GM18526 (cell line): ENCODE data around the gene NRP2.

Experiments used
- POLR2A ChIP-seq: IDR thresholded peaks from 3 replicates; pipeline ENCODE4 v1.6.1; 2011; ENCODE audit not compliant: insufficient read length; ENCODE audit errors: extremely low read depth

NRP2 gene

GRCh38 chr2:205728366-205728765 lies 46.1 kb downstream of the NRP2 start:
- TF ChIP-seq POLR2A, result no peak

DNA sequence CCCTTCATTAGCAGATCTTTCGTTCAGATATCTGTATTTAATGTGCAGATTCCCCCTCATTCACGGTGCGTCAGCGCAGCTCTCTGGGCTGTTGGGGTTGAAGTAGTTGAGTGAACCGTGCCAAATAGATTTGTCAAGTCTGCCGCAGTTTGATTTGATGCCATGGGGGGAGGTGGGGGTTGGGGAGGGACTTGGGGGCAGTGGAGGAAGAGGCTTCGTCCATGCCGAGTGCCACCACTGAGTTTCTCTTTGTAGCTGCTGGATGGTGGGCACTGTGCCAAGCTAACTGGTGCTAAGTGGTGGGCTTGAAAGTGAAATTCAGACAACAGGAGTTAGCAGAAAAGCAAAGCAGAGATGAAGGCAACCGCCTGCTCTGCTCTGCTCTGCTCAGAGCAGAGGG lies 47.9 kb downstream of the NRP2 start:
- TF ChIP-seq POLR2A, result no peak

- TF ChIP-seq POLR2A, result no peak
Observed at GRCh38 chr2:205730701-205731582, 48.6 kb downstream of the NRP2 start.

DNA sequence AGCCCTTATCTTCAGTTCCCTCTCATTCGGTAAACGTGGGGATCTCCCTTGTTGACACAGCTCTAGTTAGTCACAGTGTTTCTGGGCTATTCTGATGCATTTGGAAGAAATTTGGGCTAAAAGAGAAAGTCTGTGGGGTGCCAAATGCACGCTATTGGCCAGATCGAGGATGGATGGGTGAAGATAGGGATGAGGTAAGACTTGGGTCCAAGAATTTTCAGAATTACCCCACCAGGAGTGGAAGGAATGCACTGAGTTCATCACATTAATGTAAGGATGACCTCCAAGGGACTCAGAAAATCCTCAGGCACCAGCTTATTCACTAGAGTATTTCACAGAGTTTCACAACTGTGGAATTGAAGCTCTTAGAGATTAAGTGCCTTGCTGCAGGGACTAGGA lies 49.3 kb downstream of the NRP2 start:
- no peak for TF ChIP-seq POLR2A

GRCh38 chr2:205732314-205732713 lies 50.0 kb downstream of the NRP2 start:
- no peak for TF ChIP-seq POLR2A

GRCh38 chr2:205733082-205733481 lies 50.8 kb downstream of the NRP2 start:
- TF ChIP-seq POLR2A, result no peak

DNA sequence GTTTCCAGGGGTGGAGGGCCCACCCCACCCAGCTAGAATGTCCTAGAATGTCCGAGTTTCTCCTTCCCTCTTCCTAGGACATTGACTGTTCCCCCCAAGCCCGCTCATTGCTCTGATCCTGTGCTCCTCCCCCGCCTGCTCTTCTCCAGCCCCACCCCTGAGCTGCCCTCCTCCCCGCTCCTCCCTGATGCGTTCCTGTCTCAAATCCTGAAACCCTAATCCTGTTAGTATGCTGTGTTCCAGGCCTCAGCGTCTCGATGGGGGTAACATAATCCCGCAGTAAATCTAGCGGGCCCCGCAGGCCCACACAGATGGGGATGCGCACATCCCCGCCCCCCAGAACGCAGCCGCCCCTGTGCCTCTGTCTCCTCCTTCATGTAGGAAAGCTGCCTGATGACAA lies 51.3 kb downstream of the NRP2 start:
- no peak for TF ChIP-seq POLR2A

DNA sequence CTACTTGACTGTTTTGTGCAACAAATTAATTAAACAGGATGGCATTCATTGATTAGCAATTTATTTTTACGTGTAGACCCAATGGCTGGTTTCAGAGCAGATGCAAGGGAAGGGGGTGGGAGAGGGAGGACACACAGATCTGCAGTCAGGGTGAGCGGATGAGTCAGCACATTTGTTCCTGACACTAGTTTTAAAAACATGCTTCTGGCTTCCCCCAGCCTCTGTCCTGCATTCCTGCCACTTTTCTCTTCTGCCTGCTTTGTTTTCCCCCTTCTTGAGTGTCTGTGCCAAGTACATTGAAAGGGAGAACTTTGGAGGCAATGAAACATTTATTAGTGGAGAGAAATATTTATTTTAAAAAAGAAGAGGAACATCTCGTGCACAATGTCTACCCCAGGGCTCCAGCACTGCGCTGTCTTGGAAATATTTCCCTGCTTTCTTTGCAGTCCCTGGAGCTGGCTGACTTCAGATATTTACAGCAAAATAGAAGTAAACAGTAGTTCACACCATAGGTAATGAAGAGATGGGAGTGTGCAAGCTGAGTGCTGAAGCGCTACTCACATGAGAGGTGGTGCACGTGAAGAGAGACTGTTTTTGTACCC lies 52.2 kb downstream of the NRP2 start:
- no peak for TF ChIP-seq POLR2A

DNA sequence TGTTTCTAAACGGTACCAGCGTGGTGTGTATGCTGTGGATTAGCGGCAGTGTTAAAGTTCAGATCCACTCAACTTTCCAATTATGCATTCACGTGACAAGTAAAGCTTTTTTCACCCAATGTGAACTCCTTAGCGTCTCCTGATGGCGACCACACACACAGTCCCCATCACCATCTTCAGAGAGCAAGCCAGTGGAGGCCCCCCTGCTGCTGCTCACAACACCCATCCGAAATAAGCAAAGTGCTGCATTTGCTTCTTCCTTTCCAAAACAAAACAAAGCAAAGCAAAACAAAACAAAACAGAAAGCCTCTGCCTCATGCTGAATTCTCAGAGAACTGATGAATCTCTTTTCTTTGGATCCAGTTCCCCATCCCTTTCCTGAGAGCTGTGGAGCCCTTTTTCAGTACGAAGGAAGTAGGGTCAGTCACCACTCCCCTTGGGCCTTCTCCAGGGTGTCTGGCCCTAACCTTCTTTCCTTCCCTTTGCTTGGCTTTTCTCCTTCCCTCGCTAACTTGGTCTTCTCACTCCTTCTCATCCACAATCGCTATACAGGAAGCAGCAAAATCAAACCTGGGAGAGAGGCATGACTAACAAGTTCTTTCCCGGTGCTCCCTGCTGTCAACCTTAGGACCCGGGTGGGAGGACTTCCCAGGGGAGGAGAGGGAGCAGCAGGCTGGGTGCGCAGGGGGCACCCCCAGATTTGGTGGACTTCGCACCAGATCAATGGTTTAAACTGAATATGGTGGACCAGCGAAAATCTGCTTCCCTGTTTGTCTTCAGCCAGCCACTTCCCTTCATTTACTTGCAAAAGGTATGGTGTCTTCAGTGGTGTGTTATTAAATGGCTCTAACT lies 56.0 kb downstream of the NRP2 start:
- no peak for TF ChIP-seq POLR2A

- TF ChIP-seq POLR2A, result no peak
Observed at GRCh38 chr2:205739620-205740019, 57.3 kb downstream of the NRP2 start.

DNA sequence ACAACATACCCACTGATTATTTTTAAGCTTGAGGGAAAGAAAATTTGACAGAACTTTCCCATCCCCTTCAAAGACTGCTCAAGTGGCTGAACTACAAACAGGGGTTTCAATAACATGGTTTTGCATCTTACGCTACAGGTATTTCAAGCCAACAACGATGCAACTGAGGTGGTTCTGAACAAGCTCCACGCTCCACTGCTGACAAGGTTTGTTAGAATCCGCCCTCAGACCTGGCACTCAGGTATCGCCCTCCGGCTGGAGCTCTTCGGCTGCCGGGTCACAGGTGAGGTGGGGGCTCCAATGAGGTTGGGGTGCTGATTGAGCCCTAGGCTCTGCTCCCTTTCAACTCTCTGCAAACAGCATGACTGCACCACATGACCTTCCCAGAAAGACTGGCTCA lies 58.1 kb downstream of the NRP2 start:
- TF ChIP-seq POLR2A, result no peak

GRCh38 chr2:205741256-205741978 lies 59.1 kb downstream of the NRP2 start:
- no peak for TF ChIP-seq POLR2A

DNA sequence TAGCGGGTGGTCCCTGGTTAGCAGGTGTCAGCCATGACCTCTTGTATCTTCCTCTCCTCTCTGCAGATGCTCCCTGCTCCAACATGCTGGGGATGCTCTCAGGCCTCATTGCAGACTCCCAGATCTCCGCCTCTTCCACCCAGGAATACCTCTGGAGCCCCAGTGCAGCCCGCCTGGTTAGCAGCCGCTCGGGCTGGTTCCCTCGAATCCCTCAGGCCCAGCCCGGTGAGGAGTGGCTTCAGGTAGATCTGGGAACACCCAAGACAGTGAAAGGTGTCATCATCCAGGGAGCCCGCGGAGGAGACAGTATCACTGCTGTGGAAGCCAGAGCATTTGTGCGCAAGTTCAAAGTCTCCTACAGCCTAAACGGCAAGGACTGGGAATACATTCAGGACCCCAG lies 60.8 kb downstream of the NRP2 start:
- no peak for TF ChIP-seq POLR2A

DNA sequence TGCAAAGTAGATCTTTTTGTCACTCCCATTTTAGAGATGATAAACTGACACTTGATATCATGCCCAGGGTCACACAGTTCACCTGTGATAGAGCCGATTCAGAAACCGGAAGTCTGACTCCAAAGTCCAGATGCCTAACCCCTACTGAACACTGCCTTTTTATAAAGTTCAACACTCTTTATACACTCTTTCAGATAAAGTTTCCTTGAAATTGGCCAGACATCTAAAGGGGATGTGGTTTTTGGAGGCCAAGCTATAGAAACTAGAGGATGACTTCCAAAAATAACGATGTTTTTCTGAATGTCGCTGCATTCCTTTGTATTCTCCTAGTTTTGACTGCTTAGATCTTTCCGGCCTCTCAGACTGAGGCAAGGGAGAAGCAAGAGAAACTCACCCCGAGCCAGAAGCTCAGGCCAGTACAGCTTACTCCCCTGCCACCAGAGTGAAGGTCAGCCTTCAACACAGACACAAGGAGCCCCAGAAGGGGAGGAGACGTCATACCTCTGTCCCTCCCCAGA lies 61.8 kb downstream of the NRP2 start:
- no peak for TF ChIP-seq POLR2A

- no peak for TF ChIP-seq POLR2A
Observed at GRCh38 chr2:205745661-205746419, 63.5 kb downstream of the NRP2 start.

DNA sequence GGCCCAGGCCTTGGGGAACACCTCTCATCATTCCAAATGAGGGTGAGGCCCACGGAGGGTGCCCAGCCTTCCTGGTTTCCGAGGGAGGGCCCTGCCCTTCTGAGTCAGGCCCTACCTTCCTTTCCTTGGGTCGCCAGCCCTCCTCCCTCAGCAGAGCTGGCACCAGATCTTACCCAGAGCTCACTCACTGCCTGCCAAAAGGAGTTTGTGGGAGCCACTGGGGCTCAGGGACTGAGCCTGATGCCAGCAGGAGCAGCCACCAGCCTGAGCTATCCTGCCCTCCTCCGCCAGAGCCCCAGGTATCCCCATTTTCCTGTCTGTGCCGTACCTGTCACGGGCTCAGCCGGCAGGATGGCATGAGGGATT lies 64.1 kb downstream of the NRP2 start:
- TF ChIP-seq POLR2A, result no peak
